SK-N-MC (cell line): ENCODE data around the gene AKAP1.

Experiments
- EZH2 ChIP-seq: fragments of 200-600 bp; sonication (generic); IDR thresholded peaks from one replicate; pipeline ENCODE4 v1.6.1; 2017; ENCODE audit warnings: antibody characterized with exemption
- POLR2AphosphoS5 ChIP-seq: IDR thresholded peaks from 2 replicates; pipeline ENCODE4 v1.6.1; 2012; ENCODE audit warnings: mild to moderate bottlenecking, low read depth, low read length, borderline replicate concordance

GRCh38 chr17:57144567-57144966 lies 59.5 kb downstream of the AKAP1 start:
- TF ChIP-seq EZH2 = no peak
- no peak for TF ChIP-seq POLR2AphosphoS5
